Measurements from ENCODE around the gene VPS16. TPM values are rescaled to one million over a fixed set of nuclear protein-coding genes. Genes with fewer than 3 reads are reported as not detected.

Gene VPS16
- total RNA-seq, 6 experiments from 2014 or later = 17.2 to 22.2 (median 19.1) TPM

- ATAC-seq = no peak
- Histone ChIP-seq H3K4me3 (no peak overlapping the region), H3K36me3 (no peaks in the 10 kb centered on the region), H3K4me1 (no peaks in the 10 kb centered on the region), H3K9me3 (no peaks in the 10 kb centered on the region), H3K27ac (no peak overlapping the region), H3K27me3 (no peaks in the 10 kb centered on the region)
- intact Hi-C loops (cut with DNase I) = no loop called here
- TF ChIP-seq CTCF (IDR thresholded peaks at IDR 0.05) = no peak
- no peak for DNase-seq
- 91% methylated on average over 3 of the region's 3 CpGs for WGBS (ENCODE audit: insufficient coverage, low coverage, low lambda C conversion rate, missing lambda C conversion rate)
These were observed 58.7 kb downstream of the VPS16 start for GRCh38 chr20:2899243-2899642.

GRCh38 chr20:2900845-2901592 lies 60.5 kb downstream of the VPS16 start:
- WGBS (ENCODE audit: insufficient coverage, low coverage, low lambda C conversion rate, missing lambda C conversion rate) = 77% methylated on average over 11 of the region's 11 CpGs
- no peaks in the 10 kb centered on the region for H3K4me1 ChIP-seq
- no peak overlapping the region for H3K4me3 ChIP-seq
- H3K9me3 ChIP-seq = no peaks in the 10 kb centered on the region
- H3K27ac ChIP-seq = no peak overlapping the region
- intact Hi-C loops (cut with DNase I) = no loop called here
- no peaks in the 10 kb centered on the region for H3K27me3 ChIP-seq
- ATAC-seq (peak in 3 of 4 donors; percentile 48 to 58 (median 53)), DNase-seq (no peak)
- no peak for TF ChIP-seq POLR2A (IDR thresholded peaks at IDR 0.05)
- no peak for TF ChIP-seq CTCF (IDR thresholded peaks at IDR 0.05)
- H3K36me3 ChIP-seq = no peaks in the 10 kb centered on the region

- no peak for ATAC-seq
- Histone ChIP-seq H3K4me1 (peaks cover 0 to under 1% (median 0%) of the 10 kb centered on the region in 4 donors), H3K4me3 (no peak overlapping the region), H3K36me3 (no peaks in the 10 kb centered on the region), H3K9me3 (no peaks in the 10 kb centered on the region), H3K27ac (no peak overlapping the region), H3K27me3 (no peaks in the 10 kb centered on the region)
- TF ChIP-seq CTCF (IDR thresholded peaks at IDR 0.05) = no peak
- TF ChIP-seq POLR2A (IDR thresholded peaks at IDR 0.05) = no peak
- intact Hi-C loops (cut with DNase I) = no loop called here
- no peak for DNase-seq
- WGBS (ENCODE audit: insufficient coverage, low coverage, low lambda C conversion rate, missing lambda C conversion rate) = 80% methylated on average over 1 of the region's 1 CpG
These were observed 61.7 kb downstream of the VPS16 start for GRCh38 chr20:2902291-2902690.

- no peaks in the 10 kb centered on the region for H3K27me3 ChIP-seq
- no peak overlapping the region for H3K27ac ChIP-seq
- no peak overlapping the region for H3K4me3 ChIP-seq
- no peaks in the 10 kb centered on the region for H3K36me3 ChIP-seq
- no peak for DNase-seq
- peaks cover 0 to 6% (median 2%) of the 10 kb centered on the region in 4 donors for H3K4me1 ChIP-seq
- intact Hi-C loops (cut with DNase I) = no loop called here
- ATAC-seq = no peak
- no peaks in the 10 kb centered on the region for H3K9me3 ChIP-seq
- no peak for TF ChIP-seq POLR2A (IDR thresholded peaks at IDR 0.05)
- no peak for TF ChIP-seq CTCF (IDR thresholded peaks at IDR 0.05)
- WGBS (ENCODE audit: insufficient coverage, low coverage, low lambda C conversion rate, missing lambda C conversion rate) = 92% methylated on average over 3 of the region's 3 CpGs
These were observed 62.3 kb downstream of the VPS16 start for GRCh38 chr20:2902818-2903217.
